ENCODE measurements around the gene ETFA.
A peak's percentile ranks its signal among the peaks of the same experiment; 100 is the strongest.

Gene ETFA

GRCh38 chr15:76327191-76328105 is 16.2 kb upstream of the ETFA start (continued):
- TF ChIP-seq KLF16 (tag by site-specific recombination; IDR thresholded peaks at IDR 0.05) = peak; percentile 18; the same call in 1 of the 2 replicates
- peak; percentile 96 for TF ChIP-seq ZNF600 (tag by site-specific recombination; IDR thresholded peaks at IDR 0.05)
- peak; percentile 71; the same call in 1 of the 2 replicates for TF ChIP-seq ZBTB6 (tag by site-specific recombination; IDR thresholded peaks at IDR 0.05)
- peak; percentile 47 for TF ChIP-seq ZNF629 (tag by site-specific recombination; IDR thresholded peaks at IDR 0.05)
- TF ChIP-seq ZNF324 (tag by site-specific recombination; IDR thresholded peaks at IDR 0.05) = peak; percentile 17; the same call in 1 of the 2 replicates
- 0 out of 2 replicates have a peak, but pooled peaks have one; percentile 11 for TF ChIP-seq ZNF843 (tag by site-specific recombination; IDR thresholded peaks at IDR 0.05)
- TF ChIP-seq ZNF211 (tag by site-specific recombination; IDR thresholded peaks at IDR 0.05; ENCODE audit: low read depth) = no peak
- peak; percentile 42; the same call in 1 of the 2 replicates for TF ChIP-seq ZNF664 (tag by site-specific recombination; IDR thresholded peaks at IDR 0.05)
- peak; percentile 48; the same call in 1 of the 2 replicates for TF ChIP-seq ZNF692 (tag by site-specific recombination; IDR thresholded peaks at IDR 0.05)
- peak; percentile 59 for TF ChIP-seq ZFP37 (tag by site-specific recombination; IDR thresholded peaks at IDR 0.05)
- peak; percentile 44; the same call in 1 of the 2 replicates for TF ChIP-seq ZNF639 (tag by site-specific recombination; IDR thresholded peaks at IDR 0.05)
- peak; percentile 42; the same call in 1 of the 2 replicates for TF ChIP-seq ZNF121 (tag by site-specific recombination; IDR thresholded peaks at IDR 0.05)
- peak; percentile 58 for TF ChIP-seq ZFHX2 (tag by site-specific recombination; conservative IDR thresholded peaks at IDR 0.05)
- no peak for TF ChIP-seq MYNN (tag by site-specific recombination; IDR thresholded peaks at IDR 0.05; ENCODE audit: borderline replicate concordance)
- TF ChIP-seq ELK4 (IDR thresholded peaks at IDR 0.05; ENCODE audit: borderline replicate concordance, low read depth, low read length) = no peak
- 0 out of 2 replicates have a peak, but pooled peaks have one; percentile 7 for TF ChIP-seq ZNF580 (tag by site-specific recombination; IDR thresholded peaks at IDR 0.05)
- no peak for TF ChIP-seq ZNF148 (tag by site-specific recombination; IDR thresholded peaks at IDR 0.05; ENCODE audit: borderline replicate concordance)
- TF ChIP-seq ZNF335 (tag by site-specific recombination; conservative IDR thresholded peaks at IDR 0.05) = peak; percentile 99
- TF ChIP-seq ZNF174 (tag by site-specific recombination; IDR thresholded peaks at IDR 0.05) = no peak
- 0 out of 2 replicates have a peak, but pooled peaks have one; percentile 20 for TF ChIP-seq ZNF501 (tag by site-specific recombination; IDR thresholded peaks at IDR 0.05)
- no peak for TF ChIP-seq PRDM6 (tag by site-specific recombination; IDR thresholded peaks at IDR 0.05)
- peak; percentile 83; the same call in 1 of the 2 replicates for TF ChIP-seq ZNF362 (tag by site-specific recombination; IDR thresholded peaks at IDR 0.05)
- peak; percentile 43; the same call in 1 of the 2 replicates for TF ChIP-seq ZBTB21 (tag by site-specific recombination; IDR thresholded peaks at IDR 0.05)
- 0 out of 2 replicates have a peak, but pooled peaks have one; percentile 29 for TF ChIP-seq ZNF2 (tag by site-specific recombination; IDR thresholded peaks at IDR 0.05)
- peak; percentile 63; the same call in 1 of the 2 replicates for TF ChIP-seq ZXDB (tag by site-specific recombination; IDR thresholded peaks at IDR 0.05)
- 0 out of 2 replicates have a peak, but pooled peaks have one; percentile 20 for TF ChIP-seq KLF8 (tag by site-specific recombination; IDR thresholded peaks at IDR 0.05)

Measured in HEK293 (cell line).